ENCODE data around the gene TMEM131L.
"Not testable (repeated sequence)": the region's sequence is repeated elsewhere in the genome, so short reads cannot be mapped to it uniquely, and the experiment has no call there.

The TMEM131L gene

GRCh38 chr4:153447175-153447905 lies 18.8 kb upstream of the TMEM131L start:
- no peak for DNase-seq (ENCODE audit: low read depth)

GRCh38 chr4:153448003-153448731 lies 18.0 kb upstream of the TMEM131L start:
- DNase-seq (ENCODE audit: low read depth) = no peak

GRCh38 chr4:153449338-153449737 lies 16.8 kb upstream of the TMEM131L start:
- no peak for DNase-seq (ENCODE audit: low read depth)

- no peak for DNase-seq (ENCODE audit: low read depth)
Observed at GRCh38 chr4:153450544-153450917, 15.6 kb upstream of the TMEM131L start.

- not testable (repeated sequence) for DNase-seq (ENCODE audit: low read depth)
Observed at GRCh38 chr4:153451145-153451544, 15.0 kb upstream of the TMEM131L start.

GRCh38 chr4:153451911-153452657 lies 14.1 kb upstream of the TMEM131L start:
- no peak for DNase-seq (ENCODE audit: low read depth)

GRCh38 chr4:153452658-153453378 lies 13.3 kb upstream of the TMEM131L start:
- no peak for DNase-seq (ENCODE audit: low read depth)

- no peak for DNase-seq (ENCODE audit: low read depth)
Observed at GRCh38 chr4:153453402-153453801, 12.8 kb upstream of the TMEM131L start.

- no peak for DNase-seq (ENCODE audit: low read depth)
Observed at GRCh38 chr4:153458969-153459368, 7.2 kb upstream of the TMEM131L start.

GRCh38 chr4:153461549-153461948 lies 4.6 kb upstream of the TMEM131L start:
- not testable (repeated sequence) for DNase-seq (ENCODE audit: low read depth)

- DNase-seq (ENCODE audit: low read depth) = no peak
Observed at GRCh38 chr4:153464068-153464467, 2.1 kb upstream of the TMEM131L start.

- DNase-seq (ENCODE audit: low read depth) = no peak
Observed at GRCh38 chr4:153465140-153465539, 1.0 kb upstream of the TMEM131L start.

GRCh38 chr4:153465615-153466080 lies 512 bp upstream of the TMEM131L start:
- no peak for DNase-seq (ENCODE audit: low read depth)

- no peak for DNase-seq (ENCODE audit: low read depth)
Observed at GRCh38 chr4:153466949-153467896, 1.1 kb downstream of the TMEM131L start.

- no peak for DNase-seq (ENCODE audit: low read depth)
Observed at GRCh38 chr4:153467897-153468262, 1.7 kb downstream of the TMEM131L start.

GRCh38 chr4:153468587-153468986 lies 2.4 kb downstream of the TMEM131L start:
- DNase-seq (ENCODE audit: low read depth) = no peak

- DNase-seq (ENCODE audit: low read depth) = no peak
Observed at GRCh38 chr4:153469031-153469430, 2.9 kb downstream of the TMEM131L start.

GRCh38 chr4:153471071-153471697 lies 5.0 kb downstream of the TMEM131L start:
- DNase-seq (ENCODE audit: low read depth) = not testable (repeated sequence)

- no peak for DNase-seq (ENCODE audit: low read depth)
Observed at GRCh38 chr4:153471698-153472093, 5.5 kb downstream of the TMEM131L start.
